HG03342 (cell line): ENCODE results near the gene PM20D2.

ENCODE experiments used
- ATAC-seq: cut with Tn5 transposase; IDR thresholded peaks from one replicate; pipeline ENCODE4 v1.9.1; 2021; ENCODE audit warnings: mild to moderate bottlenecking, moderate library complexity; ENCODE audit not compliant: unreplicated experiment

The PM20D2 gene

DNA sequence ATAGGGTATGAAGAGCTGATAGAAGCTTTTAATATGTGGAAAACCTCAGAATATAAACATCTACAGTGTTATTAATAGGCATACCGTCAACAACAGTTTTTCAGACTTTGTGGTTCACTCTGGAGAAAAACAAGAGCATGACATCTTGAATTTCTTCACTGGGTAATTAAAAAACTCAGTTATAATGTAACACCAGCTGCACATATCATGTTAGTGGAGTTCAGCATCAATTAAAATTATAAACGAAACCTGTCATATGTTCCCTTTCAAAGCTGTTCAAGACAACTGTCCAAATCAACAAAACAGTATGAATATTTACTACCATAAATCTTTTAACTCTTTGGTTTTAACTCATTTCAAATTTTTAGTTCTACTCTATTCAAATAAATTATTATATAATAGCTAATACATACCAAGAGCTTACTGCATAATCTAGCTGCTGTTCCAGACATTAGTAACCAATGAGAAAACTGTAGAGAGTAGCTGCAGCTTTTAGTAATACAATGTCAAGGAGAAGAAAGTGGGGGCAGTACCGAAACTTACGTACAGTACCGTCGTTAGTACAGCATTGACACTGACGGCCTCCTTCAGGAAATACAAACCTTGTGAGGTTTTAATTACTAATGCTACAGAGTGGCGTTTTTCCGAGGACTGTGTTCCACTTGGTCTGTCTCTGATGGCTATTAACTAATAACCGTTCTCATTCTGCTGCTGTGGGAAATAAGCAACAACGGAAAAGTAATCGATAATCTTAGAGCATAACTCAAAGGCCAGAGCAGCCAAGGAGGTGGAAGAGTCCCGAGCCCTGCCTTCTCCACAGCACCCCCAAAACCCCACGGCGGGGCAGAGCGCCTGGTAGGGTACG is 532 bp upstream of the PM20D2 start:
- ATAC-seq = peak; percentile 54

DNA sequence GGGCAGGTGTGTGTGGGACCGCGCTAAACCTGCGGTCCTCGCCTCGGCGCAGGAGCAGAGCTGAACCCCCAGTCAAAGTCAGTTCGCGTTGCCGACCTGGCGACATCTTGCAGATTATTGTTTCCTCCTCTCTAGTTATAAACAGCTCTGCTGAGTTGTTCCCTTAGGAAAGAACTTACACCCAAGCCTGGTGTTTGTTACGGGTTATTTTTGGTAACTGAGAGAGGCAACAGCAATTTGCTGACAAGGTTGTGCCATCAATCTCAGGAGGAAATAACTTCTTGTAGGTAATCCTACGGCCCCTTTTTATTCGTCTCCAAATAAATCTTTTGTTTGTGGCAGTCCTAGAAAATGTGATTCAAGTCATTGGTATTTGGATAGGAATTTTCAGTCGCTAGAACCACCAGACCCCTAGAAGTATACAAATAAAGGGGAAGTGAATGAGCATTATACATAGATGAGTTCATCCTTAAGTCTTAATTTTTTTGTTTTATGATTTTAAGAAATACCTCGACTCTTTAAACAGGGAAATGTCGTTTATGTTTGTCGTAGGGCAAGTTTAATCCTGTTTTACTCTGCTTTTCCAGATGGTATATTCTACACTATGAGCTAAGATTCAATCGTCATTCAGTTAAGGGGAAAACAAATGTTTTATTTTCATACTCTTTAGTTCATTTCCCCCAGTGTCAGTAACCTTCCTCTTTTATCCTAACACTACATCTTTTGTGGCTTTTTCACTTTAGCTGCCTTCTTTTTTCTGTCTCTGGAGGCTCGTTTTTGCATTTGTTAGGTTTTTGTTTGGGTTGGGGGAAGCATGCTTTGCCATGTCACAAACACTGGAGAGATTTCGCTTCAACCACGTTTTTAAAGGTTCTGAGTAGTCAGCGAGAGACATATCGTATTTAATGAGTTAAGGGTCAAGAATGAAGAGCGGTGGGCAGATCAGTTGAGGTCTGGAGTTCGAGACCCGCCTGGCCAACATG is 1.2 kb downstream of the PM20D2 start:
- peak; percentile 24 for ATAC-seq

DNA sequence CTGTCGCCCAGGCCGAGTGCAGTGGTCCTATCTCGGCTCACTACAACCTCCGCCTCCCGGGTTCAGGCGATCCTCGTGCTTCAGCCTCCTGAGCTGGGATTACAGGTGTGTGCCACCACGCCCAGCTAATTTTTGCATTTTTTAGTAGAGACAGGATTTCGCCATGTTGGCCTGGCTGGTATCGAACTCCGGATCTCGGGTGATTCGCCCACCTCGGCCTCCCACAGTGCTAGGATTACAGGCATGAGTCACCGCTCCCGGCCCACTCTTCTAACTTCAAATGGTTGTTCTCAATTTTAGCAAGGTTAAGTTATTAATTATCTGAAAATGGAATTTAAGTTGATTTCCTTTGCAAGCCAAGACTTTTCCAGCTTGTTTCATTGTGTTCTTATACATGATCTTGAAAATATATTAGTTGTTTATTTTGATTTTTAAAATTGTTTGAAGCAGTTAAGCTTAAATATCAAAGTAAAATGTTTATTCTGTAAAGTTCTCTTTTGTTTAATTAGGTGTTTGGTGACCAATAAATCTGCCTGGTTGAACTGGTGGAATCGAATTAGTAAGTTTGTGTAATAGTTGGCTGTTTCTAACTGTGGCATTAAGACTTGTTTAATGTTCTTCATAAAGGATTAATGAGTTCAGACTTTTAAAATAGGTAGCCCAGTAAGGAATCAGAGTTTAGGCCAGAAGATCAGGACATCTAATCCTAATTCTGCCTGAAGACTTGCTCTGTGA is 2.3 kb downstream of the PM20D2 start:
- no peak for ATAC-seq

DNA sequence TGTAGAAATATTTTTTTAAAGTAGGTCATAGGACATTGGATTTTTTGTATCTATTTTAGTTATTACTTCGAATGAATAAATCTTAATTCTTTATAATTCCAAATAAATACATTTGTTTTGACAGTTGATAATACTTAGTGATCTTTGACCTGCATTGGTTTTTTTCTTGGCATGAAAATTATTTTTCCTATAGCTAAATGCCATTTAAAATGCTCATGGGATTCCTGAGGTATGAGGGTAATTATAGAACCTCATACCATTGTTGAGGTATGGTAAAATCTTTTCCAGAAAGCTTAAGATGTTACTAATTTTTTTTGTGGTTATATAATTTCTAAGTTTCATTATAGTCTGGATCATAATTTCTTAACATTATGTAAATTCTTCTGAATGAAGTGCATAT is 8.3 kb downstream of the PM20D2 start:
- no peak for ATAC-seq

DNA sequence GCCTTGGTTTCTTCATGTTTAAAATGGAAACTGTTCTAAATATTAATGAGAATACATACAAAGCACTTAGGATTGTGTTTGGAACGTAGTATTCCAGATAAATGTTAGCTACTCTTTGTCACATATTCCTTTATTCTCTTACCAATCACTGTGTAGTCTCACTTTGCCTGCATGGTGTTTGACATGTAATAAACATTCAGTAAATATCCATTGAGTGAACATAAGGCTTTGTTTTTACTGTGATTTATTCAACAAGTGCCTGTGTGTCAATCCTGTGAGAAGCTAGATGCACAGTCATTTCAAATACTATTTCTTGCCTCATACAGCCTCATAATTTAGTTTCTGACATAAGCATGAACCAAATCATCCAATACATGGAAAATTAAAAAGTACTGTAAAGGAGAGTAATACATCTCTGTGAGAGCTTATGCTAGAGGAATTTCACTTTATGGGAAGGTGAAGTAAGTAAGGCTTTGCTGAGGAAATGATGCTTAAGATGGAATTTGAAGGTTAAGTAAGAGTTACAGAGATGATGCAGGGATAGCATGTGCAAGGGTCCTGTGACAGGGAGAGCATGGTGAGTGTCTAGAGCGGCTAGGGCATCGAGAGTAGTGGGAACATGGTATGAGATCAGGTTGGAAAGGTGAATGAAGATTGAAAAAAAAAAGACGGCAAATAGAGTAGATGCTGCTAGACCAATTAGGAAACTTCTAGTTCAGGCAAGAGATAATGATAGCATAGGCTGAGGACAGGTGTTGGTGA is 14.7 kb downstream of the PM20D2 start:
- ATAC-seq = no peak

DNA sequence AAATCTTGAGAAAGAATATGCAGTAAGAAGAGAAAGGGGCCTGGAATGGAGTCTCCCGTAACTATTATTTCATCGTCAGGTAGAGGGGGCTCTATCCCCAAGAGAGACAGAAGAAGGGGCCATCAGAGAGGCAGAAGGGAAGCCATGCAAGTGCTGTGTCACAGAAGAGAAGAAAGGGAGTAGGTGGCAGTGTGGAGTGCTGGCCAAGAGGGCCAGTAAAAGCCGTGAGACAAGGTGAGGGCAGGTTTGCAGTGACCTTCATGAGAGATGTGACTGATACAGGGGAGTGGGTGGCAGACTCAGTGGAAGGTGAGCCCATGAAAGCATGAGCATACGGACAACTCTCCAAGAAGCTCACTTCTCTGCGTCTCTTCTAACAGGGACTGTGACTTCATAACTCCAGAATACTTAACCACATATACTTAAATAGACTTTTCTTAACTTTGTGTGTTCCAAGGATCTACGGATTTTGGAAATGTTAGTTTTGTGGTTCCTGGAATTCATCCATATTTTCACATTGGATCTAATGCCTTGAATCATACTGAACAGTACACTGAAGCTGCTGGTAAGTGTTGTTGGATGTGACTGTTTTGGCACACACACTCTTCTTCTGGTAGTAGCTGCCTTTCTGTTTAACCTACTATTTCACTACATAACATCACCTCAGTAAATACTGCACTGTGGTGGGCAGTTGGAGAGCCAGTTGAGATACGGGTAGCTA is 15.6 kb downstream of the PM20D2 start:
- no peak for ATAC-seq

DNA sequence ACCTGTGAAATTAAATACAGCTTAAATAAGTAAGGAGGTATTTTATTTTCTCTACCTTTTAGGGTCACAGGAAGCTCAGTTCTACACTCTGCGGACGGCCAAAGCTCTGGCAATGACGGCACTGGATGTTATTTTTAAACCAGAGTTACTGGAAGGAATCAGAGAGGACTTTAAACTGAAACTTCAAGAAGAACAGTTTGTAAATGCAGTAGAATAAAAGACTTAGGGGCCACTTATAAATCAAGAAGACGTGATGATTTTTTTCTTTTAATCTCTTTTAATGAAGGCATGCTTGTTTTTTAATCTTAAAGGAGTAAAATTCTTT is 16.2 kb downstream of the PM20D2 start:
- no peak for ATAC-seq

DNA sequence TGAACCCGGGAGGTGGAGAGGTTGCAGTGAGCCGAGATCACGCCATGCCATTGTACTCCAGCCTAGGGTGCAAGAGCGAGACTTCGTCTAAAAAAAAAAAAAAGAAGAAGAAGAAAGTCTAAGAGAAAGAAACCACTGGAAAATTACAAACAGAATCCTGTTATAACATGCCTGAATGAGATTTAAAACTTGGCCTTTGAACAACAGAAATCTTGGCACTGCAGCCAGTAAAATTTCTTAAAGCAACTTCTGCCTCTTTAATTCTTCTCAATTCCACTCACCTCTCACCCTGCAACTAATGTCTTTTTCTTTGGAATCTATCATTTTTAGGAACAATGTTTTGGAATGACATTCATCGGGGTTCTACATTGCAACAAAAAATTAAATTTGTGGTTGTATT is 26.3 kb downstream of the PM20D2 start:
- ATAC-seq = no peak

DNA sequence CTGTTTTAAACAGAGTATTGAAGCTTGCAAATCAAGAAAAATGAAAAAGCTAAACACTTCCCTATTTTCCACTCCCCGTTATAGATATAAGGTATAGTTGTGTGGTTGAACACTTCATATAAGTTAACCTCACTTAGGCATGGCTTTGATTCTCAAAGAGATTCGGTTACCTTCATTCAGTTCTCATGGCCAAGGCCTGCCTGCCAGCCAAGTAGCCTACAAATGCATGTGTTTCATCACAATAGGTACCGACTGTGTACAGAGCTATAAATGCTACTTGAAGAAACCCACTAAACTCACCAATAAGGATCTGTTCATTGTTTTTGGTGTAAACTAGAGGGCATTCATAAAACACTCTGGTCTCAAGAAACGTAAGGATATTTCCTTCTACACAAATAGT is 27.8 kb downstream of the PM20D2 start:
- ATAC-seq = no peak

DNA sequence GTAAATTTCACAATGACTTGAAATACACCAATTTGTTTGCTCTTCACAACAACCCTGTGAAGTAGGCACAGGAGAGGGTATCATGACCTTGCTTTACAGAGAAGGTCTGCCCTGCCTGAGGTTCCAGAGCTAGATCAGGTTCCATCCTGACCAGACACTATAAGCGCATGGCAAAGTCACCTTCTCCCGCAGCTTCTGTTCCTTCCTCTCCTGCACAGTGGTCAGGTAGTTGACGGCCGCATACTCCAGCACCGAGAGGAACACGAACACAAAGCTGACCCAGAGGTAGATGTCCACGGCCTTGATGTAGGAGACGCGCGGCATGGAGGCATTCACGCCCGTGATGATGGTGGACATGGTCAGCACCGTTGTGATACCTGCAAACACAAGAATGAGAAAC is 34.3 kb downstream of the PM20D2 start:
- no peak for ATAC-seq

DNA sequence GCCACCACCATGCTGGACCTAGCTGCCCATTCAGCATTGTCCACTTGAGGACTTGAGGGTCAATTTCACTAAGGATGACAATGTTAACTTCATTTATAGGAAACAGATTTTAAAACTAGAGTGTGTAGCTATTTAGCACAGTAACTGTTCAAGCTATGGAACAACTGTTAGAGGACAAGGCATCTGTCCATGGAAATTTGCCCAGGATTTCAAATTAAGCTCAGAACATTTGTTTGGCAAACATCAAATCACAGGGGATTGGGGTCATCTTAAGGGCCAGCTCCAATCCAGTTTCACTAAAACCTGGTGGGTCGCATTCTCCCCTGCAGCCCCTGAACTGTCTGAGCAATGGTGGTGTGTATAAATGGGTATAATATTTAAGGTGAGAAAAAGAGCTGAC is 35.1 kb downstream of the PM20D2 start:
- no peak for ATAC-seq

DNA sequence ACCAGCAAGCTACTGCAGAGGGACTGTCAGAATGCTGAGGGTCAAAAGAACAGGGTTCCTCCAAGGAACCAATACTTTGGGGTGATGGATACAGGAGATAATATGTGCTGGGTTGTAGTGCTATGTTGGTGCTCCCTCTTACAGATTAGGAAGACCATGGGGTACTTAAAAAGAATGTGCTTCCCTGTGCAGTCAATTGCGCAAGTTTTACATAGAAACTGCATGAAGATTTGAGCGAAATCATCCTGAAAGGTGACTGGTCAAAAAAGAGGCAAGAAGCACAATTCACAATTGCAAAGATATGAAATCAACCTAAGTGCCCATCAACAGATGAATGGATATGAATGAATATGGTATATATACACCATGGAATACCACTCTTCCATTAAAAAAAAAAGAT is 37.4 kb downstream of the PM20D2 start:
- no peak for ATAC-seq

DNA sequence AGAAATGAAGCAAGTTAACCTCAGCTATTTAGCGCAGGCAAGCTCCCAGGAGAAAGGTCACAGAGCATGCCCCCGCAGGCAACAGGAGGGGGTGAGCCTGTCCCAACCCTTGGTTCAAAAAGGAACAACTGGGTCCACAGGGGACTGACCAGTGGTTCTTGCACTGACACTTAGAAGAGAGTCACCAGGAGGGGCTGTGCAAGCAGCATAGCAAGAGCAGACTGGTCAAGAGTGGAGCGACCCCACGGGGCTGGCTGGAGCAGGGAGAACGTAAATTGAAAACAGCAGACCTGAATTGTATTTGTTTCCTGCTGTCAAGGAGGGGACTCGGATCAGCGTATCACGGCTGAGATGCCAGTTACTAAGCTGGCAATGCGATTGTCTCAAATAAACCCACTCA is 38.5 kb downstream of the PM20D2 start:
- no peak for ATAC-seq

DNA sequence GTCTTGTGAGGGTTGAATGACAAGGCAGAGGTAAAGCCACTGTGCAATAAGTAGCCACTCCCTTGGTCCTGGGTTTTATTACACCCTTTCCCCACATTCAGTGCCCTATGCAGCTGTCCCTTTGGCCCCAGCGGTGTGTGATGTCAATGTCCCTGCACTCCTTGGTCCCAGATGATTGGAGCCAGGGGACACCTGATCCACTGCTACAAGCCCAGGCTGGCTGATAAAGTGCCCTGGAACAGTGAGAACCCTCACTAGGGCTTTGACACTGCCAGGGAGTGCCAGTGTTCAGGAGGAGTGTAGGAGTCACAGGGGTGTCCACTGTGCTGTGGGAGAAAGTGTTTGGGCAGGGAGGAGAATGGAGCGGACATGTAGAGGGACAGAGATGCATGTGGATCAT is 40.9 kb downstream of the PM20D2 start:
- ATAC-seq = no peak

DNA sequence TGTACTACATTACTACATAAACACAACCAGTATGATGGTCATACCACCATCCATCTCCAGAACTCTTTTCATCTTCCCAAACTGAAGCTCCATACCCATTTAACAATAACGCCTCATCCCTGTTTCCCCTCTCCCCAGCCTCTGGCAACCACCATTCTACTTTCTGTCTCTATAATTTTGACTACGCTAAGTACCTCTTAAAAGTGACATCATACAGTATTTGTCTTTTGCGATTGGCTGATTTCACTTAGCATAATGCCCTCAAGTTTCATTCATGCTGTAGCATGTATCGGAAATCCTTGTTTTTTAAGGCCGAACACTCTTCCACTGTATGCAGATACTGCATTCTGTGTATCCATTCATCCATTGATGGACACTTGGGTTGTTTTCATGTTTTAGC is 41.6 kb downstream of the PM20D2 start:
- no peak for ATAC-seq

DNA sequence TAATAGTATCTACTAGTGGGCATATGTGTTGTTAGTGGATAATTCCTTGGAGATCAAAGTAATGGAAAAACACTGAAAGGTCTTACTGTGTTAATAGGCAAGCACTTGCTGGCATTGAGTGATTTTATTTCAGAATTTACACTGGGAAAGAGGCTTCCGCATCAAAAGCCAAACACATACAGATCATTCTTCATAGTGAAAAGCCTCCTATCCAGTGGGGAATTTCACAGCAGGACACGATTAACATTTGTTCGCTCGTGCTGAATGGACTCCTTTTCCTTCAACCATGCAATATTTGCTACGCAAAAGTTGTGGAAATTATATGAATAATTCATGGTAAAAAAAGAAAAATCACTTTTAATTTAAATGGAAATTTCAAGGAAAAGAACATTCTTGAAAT is 44.9 kb downstream of the PM20D2 start:
- ATAC-seq = no peak

DNA sequence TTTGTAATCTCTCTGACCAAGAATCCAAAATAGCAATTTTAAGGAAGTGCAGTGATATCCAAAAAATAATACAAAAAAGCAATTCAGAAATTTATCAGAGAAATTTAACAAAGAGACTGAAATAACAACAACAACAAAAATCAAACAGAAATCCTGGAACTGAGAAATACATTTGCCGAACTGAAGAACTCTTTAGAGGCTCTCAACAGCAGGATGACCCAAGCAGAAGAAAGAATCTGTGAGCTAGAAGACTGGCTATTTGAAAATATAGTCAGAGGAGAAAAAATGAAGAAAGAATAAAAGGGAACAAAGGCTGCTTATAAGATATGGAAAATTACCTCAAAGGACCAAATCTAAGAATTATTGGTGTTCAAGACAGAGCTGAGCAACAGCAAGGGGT is 48.7 kb downstream of the PM20D2 start:
- ATAC-seq = no peak

DNA sequence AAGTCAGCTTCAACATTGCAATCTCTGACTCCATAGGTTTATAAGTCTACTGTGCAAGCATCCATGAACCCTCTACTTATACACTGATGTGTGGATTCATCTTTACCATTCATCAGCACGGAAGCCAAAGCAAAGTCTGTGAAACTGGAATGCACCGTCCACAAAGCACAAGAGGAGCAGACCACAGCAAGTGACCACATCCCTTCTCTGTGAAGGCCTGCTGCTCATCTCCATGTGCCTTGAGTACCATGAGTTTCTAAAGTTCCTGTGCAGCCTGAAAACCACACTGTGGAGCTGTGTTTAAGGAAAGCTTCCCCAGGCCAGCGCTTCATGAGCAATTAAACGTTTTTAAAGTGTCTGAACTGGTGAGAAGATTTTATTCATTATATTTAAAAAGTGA is 51.3 kb downstream of the PM20D2 start:
- no peak for ATAC-seq

DNA sequence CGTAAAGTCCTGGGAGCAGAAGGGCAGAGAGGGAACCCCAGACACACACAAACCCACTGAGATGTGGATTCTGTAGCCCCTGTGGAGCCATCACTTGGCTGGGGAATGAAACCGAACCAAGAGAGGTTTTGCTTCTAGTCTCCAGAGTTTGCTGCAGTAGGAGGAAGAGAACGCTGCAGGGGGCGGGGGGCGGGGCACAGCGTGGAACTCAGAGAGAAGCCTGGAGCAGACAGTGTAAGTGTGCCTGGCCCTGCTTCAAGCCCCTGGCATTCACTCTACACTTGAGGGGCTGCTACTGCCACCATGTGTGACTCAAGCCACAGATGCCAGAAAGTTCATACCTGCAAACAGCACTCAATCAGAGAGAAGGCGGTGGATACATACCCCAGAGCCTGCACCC is 52.4 kb downstream of the PM20D2 start:
- no peak for ATAC-seq

DNA sequence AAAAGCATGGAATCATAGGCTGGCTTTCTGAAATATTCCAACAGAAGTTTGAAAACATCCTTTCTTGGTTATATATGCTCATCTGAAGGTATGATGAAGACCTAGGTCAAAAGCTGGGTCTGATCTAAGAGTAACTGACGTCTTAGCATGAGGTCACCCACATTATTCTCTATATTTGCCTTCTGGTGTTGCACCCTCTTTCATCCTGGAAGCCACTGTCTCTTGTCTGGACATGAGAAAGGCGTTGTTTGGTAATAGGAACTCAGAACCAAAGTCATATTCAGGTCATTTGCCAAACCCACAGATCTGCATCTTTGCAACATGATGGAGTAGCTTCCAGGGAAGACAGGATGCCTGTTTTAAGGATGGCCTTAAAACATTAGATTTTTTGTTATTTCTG is 53.7 kb downstream of the PM20D2 start:
- no peak for ATAC-seq
